ENCODE measurements around the gene ZNF423.
"Not testable (repeated sequence)": the region's sequence is repeated elsewhere in the genome, so short reads cannot be mapped to it uniquely, and the experiment has no call there.

The ZNF423 gene

GRCh38 chr16:49871824-49872223 is 15.9 kb upstream of the ZNF423 start:
- in situ Hi-C loops (cut with MboI; ENCODE audit: low sequenced_read_pairs), result not testable (repeated sequence)

GRCh38 chr16:49869731-49870130 is 13.8 kb upstream of the ZNF423 start:
- in situ Hi-C loops (cut with MboI; ENCODE audit: low sequenced_read_pairs), result no loop called here

- in situ Hi-C loops (cut with MboI; ENCODE audit: low sequenced_read_pairs), result no loop called here
Observed at GRCh38 chr16:49867796-49868668, 12.1 kb upstream of the ZNF423 start.

DNA sequence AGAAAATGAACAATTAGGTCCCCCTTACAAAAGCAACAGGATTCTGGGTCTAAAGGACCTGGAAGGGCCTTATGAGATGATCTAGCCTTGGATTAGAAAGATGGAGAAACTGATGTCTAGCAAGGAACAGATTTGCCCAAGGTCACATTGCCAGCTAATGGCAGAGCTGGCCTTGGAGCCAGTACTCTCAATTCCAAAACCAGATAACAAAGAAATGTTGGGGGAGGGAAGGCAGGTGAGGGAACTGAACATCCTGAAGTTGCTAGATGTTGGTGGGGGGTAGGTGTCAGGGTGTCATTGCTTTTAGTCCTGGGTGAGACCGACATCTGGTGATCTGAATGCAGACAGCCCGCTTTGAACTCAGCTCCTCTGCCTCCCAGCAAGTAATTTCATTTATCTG is 11.3 kb upstream of the ZNF423 start:
- in situ Hi-C loops (cut with MboI; ENCODE audit: low sequenced_read_pairs), result no loop called here

DNA sequence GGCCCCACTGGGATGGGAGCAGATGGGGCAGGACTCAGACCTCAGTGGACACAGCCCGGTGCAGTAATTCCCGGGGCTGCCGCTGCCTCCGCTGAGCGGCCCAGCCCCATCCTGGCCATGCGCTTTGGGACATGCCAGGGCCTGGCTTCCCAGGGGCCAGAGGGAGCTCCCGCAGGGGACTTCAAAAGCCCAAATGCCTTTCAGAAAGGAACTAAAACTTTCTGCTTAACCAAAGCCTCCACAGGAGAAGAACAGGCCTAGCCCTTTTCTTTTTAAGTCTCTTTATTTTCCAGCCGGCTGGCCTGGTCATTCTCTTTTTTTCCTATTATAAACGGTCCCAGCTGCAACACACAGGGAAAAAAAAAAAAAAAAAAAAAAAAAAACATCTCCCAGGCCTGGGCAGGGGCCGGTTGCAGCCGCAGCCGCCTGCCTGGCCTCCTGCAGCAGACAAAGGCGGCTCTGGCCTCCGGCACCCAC is 10.7 kb upstream of the ZNF423 start:
- in situ Hi-C loops (cut with MboI; ENCODE audit: low sequenced_read_pairs), result no loop called here

DNA sequence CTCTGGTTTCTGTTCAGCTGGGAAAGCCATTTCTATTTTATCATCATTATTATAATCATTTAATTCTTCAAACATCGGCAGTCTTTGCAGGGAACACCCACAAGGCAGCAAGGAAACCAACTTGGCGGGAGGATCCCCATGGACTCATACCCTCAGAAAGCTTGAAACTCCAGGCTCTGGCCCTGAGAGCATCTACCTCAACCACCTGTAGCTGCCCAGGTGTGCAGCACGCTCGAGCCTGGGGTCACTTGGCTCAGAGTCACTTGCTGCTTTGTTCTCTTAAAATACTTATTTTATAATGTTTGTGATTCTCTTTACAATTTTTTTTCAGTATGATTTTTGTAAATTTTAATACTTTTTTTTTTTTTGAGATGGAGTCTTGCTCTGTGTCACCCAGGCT is 6.8 kb upstream of the ZNF423 start:
- in situ Hi-C loops (cut with MboI; ENCODE audit: low sequenced_read_pairs), result no loop called here

DNA sequence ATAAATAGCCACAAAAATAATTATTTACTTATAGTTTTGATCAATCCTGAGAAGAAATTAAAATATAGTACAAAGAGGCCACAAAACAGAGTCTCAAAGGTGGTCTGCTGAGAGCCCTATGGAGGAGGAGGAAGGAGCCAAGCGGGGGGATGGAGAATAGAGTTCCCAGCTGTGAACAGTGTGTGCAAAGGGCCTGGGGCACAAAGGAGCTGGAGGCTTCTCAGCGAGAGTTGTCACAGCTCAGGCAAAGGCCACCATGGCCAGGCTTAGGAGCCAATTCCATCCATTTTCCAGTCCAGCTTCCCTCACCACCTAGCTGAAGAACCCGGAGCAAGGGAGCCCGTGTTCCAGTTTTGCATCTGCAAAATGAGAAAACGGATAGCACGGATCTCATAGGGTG is 5.4 kb upstream of the ZNF423 start:
- in situ Hi-C loops (cut with MboI; ENCODE audit: low sequenced_read_pairs), result no loop called here

DNA sequence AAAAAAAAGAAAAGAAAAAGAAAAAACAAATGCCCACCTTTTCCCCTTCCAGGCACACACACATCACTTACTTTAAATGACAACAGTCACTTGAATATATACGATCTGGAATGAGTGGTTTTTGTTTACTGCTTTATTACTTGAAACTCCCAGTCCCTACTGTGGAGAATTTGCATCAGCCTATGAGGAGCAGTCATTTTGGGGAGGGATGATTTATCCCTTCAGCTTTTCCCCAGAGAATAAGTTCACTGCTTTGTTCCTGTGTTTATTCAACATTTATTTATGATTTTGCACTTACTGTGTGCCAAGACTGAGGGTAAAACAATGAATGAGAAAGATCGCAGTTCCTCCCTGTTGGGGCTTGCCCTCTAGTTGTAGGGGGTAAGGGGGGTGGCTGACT is 4.7 kb upstream of the ZNF423 start:
- in situ Hi-C loops (cut with MboI; ENCODE audit: low sequenced_read_pairs), result no loop called here

- in situ Hi-C loops (cut with MboI; ENCODE audit: low sequenced_read_pairs), result no loop called here
Observed at GRCh38 chr16:49859125-49859811, 3.4 kb upstream of the ZNF423 start.

GRCh38 chr16:49858200-49859124 is 2.5 kb upstream of the ZNF423 start:
- in situ Hi-C loops (cut with MboI; ENCODE audit: low sequenced_read_pairs), result no loop called here

DNA sequence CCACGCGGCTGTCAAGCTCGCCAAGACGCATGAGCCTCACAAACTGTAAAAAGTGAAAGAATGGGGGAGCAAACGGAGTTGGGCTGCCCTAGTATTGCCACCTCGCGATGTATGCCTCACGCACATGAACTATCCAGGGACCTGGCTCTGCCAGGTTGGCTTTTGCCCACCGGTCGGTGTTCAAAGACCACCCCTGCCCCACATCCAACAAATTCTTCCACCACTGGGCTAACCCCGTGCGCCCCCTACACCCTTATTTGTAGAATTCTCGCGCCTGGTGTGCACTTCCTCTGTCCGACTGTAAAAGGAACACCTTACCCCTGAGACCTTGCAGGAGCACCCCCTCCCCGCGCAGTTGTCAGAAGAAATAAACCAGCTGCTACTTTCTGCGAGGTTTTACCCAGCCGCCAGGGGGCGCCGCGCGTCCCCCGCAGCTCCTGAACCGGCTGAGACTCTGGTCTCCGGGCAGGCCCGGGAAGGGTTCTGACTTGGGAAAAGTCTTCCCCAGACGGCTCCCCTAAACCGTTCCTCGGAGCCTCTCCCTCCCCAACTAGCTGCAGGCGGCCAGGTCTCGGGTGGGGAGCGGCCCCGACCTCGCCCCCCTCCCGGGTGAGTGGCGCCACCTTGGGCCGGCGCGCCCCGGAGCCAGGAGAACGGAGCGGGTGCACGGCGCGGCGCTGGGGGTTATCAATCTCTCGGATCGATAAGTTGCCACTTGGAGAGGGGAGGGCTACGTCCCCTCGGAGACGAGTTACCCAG is 1.7 kb upstream of the ZNF423 start:
- in situ Hi-C loops (cut with MboI; ENCODE audit: low sequenced_read_pairs), result no loop called here

- in situ Hi-C loops (cut with MboI; ENCODE audit: low sequenced_read_pairs), result no loop called here
Observed at GRCh38 chr16:49856672-49857330, 889 bp upstream of the ZNF423 start.

DNA sequence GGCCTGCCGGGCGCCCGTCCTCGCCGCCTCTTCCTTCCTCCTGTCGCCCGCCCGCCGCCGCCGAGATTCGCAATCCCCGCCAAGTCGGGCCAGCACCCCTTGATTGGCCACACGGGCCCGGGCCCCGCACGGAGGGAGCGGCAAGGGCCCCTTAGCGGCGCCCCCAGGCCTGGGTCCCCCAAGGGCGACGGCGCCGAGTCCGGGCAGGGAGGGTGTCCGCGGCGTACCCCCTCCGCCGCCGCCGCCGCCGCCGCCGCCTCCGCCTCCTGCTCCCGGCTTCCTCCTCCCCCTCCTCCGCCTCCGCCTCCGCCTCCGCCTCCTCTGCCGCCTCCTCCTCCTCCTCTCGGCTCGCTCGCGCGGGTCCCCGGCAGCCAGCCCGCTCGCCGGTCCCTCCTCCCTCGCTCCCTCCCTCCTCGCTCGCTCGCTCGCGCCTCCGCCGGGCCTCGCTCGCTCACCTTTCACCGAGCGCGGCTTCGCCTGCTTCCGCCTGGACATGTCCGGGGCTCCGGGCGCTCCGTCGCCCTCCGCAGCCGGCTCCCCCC is 561 bp downstream of the ZNF423 start:
- in situ Hi-C loops (cut with MboI; ENCODE audit: low sequenced_read_pairs), result no loop called here

DNA sequence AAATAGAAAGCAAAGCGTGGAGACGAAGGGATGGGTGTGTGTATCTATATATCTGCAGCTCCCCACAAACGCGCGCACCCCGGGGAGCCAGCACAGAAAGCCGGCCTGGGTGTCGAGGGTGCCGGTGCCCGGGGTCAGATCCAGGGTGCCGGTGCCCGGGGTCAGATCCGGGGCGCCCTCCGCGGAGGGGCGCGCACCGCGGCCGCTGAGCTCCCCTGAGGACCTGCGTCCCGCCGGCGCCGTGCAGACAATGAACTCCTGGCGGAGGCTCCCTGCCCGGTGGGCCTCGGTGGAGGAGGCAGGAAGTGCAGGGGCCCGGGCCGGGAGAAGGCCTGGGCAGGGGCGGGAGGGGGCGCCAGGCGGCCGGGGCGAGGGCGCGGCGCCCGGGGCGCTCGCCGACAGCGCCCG is 1.1 kb downstream of the ZNF423 start:
- in situ Hi-C loops (cut with MboI; ENCODE audit: low sequenced_read_pairs), result no loop called here

GRCh38 chr16:49854188-49854795 is 1.6 kb downstream of the ZNF423 start:
- in situ Hi-C loops (cut with MboI; ENCODE audit: low sequenced_read_pairs), result no loop called here

DNA sequence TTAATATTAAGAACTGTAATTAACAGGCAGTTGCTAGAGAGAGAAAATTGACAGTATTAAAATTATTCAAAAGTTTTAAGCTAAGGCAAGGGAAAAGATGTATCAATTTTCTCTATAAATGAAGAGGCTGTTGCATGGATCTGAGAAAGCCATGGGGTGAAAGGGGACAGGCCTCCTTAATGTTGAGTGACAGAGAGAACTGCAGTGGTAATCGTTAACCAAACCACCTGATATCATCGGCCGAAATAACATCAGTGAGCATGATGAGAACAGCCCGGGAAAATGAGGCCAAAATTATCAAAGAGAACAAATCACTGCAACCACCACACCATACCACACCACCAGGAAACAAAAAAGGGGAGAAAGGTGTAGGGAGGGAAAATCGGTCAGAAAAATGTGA is 3.6 kb downstream of the ZNF423 start:
- in situ Hi-C loops (cut with MboI; ENCODE audit: low sequenced_read_pairs), result no loop called here

DNA sequence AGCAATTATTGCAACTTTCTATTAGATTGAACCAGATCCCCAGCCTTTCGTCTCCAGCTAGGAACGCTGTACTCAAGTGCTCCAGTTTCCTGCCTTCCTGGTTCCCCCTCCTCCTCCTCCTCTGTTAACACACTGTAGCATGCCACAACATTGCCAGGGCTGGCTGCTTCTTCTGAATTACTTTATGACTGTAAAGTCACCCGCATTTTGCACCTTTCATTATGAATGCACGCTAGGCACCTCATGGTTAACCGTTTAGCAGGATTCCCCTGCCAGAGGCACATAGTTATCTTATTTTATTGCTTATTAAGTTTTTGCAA is 4.5 kb downstream of the ZNF423 start:
- in situ Hi-C loops (cut with MboI; ENCODE audit: low sequenced_read_pairs), result no loop called here

DNA sequence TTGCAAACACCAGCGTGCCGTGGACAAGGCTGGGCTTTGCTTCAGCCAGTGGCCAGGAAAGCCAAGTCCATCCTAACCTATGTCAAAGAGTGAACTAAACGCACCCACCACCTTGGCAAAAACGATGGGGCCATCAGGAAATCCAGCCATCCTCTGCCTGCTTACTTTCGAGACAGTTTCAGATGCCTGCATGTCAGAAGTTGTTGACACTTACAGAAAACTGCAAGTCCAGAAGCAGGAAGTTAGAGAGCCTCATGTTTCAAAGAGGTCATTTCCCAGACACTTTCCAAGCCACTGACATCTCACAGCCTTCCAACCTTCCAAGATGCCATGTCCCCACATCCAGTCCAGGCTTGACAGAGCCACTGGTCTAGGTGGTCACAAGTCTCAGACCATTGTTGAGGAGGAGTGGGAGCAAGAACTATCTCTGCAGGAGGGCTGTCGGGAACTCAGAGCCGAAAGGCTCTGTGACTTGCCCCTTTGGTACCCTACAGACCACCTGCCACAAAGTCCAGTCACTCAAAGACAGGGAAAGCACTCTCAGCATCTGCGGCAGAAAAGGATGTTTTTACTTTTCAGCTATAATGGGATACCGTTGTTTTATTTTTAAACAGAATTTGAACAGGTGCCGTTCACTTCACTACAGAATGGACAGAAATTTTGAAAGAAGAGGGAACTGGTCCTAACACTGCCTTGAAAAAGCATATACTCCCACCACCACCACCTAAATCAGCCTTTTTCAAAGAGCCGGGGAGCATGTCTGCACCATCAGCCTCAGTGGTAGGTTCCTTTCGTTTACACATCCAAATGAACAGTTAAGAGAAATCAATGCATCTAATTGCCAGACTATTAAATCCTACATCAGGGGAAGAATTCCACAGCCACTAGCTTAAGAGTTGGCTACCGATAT is 5.1 kb downstream of the ZNF423 start:
- in situ Hi-C loops (cut with MboI; ENCODE audit: low sequenced_read_pairs), result no loop called here
